GDM1 (cell line): Measurements from ENCODE around the gene DDX47.

ENCODE experiments used
- DNase-seq: peaks from one replicate; lab custom pipeline; 2025; lab: John Stamatoyannopoulos, UW

The DDX47 gene

DNA sequence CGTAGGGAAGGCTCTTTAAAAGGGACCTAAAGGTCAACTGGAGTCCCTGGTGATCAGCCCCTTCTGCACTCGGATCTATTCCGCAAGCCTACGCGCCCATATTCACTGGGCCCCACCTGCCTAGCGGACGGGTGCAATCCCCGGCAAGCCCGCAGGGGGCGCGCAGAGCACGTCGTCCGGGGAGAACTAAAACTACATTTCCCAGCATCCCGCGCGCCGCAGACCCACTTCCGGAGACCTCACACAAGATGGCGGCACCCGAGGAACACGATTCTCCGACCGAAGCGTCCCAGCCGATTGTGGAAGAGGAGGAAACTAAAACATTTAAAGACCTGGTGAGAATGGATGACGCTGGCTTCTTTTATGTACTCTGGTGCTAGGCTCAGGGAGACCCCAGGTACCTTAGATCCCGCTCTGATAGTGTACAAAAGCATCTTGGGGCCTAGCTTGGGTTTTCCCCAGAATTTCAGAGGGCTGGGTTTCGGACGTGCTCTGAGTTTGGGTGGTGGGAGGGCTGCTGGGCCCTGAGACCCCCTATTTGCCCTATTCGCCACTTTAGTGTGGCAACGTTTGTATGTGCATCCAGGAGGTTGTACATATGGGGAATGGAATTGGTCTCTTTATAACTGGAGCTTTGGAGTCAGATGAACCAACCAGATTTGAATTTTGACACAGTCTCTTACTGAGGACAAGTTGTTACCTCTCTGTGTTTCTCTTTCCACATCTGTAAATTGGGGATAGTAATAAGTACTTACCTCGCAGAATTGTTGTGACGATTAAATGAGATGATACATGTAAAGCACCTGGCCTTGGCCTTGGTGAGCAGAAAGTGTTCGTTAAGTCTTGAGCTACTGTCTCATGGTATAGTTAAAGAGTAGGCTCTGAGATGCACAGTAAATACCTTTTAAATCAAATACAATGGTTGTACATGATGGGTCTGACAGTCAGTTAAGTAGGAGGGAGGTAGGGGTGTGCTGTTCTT, at the start of gene DDX47:
DDX47 (plus strand) TSS at position 227 of the 982 bp plus-strand sequence; CDS start at position 249, 22 bp downstream.
- peak; percentile 67 for DNase-seq

DNA sequence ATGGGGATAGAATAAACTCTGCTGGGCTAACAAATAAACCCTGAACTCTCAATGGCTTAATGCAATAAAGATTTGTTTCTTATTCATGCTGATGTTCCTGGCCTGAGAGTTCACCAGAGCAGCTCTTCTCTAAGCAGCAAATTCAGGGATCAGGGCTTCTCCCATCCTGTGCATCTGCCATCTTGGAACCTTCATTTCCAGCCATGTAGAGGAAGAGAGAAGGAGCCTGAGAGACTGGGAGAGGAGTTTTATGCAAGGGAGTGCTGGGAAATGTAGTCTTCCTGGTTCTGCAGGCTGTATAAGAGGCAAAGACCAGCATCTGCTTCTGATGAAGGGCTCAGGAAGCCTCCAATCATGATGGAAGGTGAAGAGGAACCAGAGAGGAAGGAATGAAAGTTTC, 48.3 kb upstream of the DDX47 start:
- DNase-seq, result no peak

DNA sequence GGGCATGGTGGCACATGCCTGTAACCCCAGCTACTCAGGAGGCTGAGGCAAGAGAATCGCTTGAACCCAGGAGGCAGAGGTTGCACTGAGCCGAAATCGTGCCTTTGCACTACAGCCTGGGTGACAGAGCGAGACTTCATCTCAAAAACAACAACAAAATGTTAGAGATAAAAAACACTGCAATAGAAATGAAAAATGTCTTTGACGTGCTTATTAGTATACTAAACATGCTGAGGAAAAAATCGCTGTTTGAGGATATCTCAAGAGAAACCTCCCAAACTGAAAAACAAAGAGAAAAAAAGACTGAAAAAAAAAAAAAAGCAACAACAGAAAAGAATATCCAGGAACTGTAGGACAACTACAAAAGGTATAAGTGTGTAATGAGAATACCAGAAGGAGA, 42.9 kb upstream of the DDX47 start:
- DNase-seq, result no peak

DNA sequence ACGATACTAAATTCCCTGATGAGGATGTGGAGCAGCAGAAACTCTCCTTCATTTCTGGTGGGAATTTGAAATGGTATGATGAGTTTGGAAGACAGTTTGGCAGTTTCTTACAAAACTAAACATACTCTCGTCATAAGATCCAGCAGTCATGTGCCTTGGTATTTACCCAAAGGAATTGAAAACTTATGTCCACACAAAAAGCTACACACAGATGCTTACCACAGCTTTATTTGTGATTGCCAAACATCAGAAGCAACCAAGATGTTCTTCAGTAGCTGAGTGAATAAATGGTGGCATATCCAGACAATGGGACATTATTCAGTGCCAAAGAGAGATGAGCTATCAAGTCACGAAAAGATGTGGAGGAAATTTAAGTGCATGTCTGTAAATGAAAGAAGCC, 38.4 kb upstream of the DDX47 start:
- no peak for DNase-seq

DNA sequence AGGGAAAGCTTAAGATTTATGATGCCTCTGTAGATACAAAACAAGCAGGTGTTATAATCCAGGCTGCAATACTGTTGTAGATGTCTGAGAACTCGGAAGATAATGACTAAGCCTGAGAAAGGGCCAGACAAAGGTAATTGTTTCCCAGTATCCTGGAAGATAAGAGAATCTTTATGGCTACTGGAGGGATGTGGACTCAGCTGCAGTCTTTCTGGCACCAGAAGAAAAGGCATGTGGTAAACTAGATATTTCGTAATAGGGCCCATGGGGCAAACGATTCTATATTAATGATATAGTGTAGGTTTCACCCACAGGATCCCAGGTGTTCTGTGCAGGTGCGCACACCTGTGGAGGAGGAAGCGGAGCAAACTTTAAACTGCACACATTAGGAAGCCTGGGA, 36.9 kb upstream of the DDX47 start:
- no peak for DNase-seq

DNA sequence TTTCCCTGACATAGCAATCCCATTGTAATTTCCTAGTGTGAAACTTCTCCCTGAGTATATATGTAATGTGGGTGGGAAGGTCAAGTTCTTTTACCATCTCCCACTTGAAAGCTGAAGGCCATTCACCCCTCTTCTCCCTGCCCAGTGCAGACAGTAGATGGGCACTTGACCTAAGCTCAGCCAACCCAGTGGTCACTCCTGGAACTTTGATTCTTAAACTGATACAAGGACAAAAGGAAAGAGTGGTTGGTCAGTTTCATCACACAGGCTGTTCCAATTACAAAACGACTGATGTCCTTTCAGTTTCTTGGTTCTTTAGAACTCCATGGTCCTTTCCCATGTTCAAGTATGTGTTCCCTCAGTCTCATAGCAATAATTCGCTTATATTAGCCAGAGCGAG, 36.1 kb upstream of the DDX47 start:
- DNase-seq, result no peak

DNA sequence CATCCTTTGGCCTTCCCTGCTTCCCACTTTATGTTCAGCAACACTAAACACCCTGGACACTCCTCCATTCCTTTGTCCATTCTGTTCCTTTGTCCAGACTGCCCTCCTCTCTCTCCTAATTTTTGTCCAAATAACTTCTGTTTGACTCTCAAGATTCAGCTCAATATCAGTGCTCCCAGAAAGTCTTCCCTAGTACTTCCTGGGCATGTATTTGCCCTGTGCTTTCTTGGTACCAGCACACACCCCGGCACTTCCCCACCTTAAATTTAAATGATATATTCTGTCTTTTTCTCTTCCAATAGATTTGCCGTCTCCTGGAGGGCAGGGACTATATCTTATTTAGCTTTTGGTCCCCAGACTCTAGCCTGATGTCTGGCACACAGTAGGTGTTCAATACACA, 34.1 kb upstream of the DDX47 start:
- DNase-seq, result no peak

DNA sequence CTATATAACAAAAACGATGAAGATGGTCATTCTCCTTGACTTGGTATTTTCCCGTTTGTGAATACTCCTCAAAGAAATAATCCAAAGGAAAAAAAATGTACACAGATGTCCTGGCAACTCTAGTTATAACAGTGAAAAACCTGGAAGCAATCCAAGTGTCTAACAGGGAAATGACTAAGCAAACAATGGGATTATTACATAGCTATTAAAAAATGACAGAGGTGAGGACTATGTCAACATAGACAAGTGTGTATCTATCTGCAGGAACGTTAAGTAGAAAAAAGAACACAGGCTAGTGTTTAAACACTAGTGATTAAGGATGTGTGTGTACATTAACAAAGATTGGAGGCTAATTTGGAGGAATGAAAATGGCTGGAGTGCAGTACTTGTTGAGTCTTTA, 33.6 kb upstream of the DDX47 start:
- no peak for DNase-seq

DNA sequence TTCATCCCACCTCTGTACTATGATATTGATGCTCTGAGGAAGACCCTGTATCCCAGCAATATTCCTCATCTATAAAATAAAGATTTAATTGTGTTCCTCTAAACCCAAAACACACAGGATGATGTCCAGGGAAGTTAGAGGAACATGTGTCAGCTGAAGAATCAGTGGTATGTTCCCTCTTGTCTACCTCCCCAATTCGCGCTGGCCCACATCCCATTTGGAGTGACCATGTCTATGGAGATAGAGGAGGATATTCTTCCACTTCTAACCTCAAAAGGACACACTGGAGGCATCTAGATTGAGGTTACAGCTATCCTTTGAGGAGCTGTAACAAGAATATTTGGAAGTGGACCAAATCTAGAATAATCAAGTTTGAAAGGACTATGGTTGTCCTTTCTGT, 29.0 kb upstream of the DDX47 start:
- DNase-seq, result no peak

DNA sequence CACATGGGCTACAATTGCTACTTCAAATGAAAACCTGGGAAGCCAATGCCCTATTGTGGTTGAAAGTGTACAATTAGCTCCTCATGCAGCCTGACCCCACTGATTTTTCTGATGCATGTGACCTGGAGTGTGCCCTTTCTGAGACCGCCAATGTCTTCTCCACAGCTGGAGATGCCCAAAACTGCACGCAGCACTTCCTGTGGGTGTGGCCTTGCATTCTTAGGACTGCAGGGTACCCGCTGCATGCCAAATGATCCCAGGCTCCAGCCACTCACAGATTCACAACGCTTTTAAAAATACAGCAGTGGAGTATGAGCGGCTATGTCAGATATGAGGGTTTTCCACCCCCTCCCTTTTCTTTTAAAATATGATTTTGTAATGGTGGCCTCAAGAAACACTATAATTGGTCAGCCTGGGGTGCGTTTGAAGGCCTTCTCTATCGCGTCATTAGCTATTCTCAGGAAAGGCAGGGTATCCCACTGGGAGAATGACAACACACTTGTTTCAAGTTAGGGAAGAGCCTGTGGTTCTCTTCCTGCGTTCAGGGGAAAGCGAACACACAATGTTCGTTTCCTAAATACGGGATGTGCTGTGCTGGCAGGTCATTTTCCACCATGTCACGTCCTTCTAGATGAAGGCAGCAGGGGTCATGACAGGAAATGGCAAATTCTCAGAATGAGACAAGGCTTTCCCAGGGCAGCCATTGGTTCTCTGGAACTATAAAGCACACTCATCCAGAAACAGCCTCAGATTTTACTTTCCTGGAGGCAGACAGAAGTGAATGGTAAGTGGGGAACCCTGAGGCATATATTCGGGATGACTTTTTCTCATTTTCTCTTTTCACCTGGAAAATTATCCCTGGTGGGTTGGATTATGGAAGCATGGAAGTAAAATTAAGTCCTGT, 28.0 kb upstream of the DDX47 start, which contains the start of gene APOLD1:
APOLD1 (plus strand) TSS at position 749 of the 904 bp plus-strand sequence; CDS start at position 782, 33 bp downstream.
- no peak for DNase-seq

DNA sequence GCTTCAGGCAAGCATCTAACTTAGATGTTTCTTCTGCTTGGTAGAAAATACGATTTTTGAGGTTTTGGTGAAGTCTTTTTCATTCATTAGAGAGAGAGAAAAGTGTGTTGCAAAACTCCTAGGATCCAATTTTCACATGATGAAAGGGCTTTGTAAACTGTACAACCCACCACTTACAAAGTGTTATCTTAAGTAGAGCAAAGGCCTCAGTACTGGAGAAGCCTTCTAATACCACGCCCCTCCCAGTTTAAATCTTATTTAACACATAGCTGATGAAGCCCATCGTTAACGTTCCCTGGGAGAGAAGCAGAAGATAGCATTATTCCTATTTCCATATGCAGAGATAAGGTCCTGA, 26.8 kb upstream of the DDX47 start:
- DNase-seq, result no peak

DNA sequence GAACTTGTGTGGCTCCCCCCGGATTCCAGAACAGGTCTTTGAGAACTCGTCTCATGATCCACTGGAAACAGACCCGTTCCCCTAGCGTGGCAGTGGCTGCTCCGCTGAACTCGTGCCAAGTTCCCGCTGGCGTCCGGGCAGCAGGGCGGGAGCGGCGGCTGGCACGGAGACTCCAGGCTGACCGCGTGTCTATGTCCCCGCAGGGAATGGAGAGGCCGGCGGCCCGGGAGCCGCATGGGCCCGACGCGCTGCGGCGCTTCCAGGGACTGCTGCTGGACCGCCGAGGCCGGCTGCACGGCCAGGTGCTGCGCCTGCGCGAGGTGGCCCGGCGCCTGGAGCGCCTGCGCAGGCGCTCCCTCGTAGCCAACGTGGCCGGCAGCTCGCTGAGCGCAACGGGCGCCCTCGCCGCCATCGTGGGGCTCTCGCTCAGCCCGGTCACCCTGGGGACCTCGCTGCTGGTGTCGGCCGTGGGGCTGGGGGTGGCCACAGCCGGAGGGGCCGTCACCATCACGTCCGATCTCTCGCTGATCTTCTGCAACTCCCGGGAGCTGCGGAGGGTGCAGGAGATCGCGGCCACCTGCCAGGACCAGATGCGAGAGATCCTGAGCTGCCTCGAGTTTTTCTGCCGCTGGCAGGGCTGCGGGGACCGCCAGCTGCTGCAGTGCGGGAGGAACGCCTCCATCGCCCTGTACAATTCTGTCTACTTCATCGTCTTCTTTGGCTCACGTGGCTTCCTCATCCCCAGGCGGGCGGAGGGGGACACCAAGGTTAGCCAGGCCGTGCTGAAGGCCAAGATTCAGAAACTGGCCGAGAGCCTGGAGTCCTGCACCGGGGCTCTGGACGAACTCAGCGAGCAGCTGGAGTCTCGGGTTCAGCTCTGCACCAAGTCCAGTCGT, 26.2 kb upstream of the DDX47 start:
- peak; percentile 51 for DNase-seq

DNA sequence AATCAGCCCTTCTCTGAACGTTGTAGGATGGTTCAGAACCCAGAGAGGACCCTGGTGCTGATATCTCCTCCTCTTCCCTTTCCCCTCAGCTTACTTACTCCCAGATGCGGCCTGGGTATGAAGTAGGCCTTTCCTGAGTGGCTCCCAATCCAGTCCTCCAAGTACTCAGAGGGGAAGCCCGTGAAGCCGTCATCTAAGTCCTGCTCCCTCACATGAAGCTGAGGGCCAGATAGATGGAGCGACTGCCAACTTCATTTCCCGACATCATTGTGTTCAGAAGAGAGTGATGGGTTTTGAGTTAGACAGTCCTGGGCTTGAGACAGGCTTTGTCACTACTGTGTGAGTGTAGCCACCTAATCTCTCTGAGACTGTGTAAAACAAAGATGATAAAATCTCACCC, 25.0 kb upstream of the DDX47 start:
- DNase-seq, result no peak

DNA sequence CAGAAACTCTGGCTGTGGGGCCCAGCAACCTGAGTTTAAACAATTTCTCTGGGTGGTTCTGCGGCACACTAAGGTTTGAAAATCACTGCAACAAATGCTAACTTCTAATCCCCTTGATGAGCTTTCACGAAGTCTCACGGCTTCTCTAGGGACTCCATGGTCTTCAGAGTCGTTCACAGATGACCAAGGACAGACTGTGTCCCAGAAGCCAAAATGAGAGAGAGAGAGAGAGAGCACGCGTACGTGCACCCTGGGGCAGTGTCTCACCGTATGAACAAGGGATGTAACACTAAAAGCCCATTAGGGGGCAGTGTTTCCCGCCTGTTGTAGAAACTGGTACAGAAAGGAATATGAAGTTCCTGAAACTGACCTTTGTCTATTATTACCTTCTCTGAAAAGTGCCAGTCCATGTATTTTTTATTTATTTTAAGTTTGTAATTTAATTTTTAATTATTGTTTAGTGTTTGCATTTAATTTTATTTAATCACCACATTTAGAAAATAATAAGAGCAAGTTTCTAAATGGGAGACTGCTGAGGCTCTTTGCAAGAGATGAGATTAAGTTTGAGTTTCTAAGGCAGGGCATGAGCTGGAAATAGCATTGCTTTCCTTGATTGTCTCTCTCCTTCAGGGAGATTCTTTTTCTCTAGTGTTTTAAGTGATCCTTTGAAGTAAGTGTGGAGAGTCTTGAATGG, 24.3 kb upstream of the DDX47 start:
- DNase-seq, result peak; percentile 7

DNA sequence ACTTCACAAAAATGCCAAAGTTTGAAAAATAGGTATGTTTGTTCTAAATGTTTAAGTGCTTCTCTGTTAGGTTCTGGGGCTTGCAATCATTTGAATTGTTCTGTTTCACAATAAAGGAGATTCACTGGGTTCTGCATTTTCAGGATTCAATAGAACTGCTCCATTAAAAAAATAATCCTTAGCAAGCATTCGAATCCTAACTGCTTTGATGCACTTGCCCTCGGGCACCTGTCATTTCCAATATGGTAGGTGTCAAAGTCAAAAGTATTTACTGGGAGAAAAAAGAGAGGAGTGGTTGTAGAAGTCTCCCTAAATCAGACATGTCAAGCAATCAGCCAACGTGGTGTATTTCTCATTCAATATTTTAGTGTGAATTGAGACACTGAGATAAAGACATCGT, 22.2 kb upstream of the DDX47 start:
- no peak for DNase-seq

DNA sequence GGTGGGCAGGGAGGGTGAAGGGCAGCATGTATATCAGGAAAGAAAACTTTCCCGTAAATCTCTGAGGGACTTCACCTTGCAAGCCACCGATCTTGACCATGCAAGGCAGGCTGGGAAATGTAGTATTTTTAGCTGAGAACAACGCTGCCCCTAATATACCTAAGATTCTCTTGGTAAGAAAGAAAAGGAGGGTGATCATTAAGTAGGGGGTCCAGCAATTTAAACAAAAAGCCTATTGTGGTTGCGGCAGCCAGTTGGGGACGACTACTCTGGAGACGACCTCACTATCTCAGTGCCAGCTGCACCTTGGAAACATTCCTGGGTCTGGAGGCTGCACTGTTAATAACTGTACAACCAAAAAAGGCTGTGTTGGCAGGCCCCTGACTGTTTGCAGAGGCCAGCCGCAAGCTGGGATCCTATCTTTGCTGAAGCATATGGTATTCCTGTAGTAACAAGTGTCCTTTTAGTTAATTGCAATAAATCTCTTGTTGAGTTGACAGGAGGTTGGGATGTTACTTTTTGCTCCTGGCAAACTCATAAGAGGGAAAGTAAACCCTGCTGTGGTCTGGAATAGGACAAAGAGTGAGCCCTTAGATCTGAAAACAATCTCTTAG, 21.3 kb upstream of the DDX47 start:
- no peak for DNase-seq

DNA sequence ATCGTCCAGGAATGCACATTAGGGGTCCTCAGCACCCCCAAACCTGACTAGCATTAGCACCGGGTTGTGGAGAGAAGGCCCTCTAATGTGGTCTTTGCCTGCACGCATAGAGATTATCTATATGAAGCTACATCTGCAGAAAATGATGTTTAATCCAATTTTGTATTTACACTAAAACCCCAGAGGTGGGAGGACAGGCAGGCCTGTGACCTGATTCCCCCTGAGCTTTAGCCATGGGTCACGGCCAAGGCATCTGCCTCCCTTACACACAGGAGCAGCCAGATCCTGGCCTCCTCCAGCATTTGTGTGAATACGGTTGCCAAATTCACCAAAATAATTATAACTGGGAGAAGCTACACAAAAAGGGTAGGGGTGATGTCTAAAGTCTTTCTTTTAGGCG, 20.7 kb upstream of the DDX47 start:
- no peak for DNase-seq

DNA sequence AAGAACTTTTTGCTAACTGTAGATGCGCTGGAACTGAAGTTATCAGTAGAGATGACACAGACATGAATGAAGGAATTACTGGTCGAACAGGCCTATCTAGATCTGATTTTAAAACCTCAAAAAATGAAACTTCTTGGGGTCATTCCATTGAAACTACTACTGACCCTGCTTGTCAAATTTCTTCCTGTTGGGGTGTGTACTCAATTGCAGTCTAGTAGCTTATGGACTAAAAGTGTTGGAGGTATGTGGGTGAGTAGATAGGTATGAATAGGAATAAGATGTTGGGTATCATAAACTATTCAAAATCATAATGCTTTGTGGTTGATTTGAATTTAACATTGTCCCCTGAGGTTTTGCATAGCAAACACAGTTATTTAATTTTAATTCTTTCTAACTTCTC, 18.5 kb upstream of the DDX47 start:
- no peak for DNase-seq

DNA sequence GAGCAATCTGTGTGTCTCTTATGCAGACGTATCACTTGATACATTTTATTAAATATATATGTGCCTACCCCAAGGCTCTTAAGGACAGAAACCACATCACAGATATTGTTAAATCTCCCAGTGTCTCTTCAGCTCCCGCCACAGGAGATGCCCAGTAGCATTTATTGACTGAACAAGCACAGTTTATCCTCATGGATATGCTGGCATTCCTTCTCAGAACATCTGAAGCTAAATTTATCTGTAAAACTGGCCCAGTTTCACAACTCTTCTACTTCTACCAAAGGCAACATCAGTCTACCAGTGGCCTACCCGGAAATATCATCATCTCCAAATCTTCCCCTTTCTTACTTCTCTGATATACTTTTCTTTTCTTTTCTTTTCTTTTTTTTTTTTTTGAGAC, 17.0 kb upstream of the DDX47 start:
- no peak for DNase-seq

DNA sequence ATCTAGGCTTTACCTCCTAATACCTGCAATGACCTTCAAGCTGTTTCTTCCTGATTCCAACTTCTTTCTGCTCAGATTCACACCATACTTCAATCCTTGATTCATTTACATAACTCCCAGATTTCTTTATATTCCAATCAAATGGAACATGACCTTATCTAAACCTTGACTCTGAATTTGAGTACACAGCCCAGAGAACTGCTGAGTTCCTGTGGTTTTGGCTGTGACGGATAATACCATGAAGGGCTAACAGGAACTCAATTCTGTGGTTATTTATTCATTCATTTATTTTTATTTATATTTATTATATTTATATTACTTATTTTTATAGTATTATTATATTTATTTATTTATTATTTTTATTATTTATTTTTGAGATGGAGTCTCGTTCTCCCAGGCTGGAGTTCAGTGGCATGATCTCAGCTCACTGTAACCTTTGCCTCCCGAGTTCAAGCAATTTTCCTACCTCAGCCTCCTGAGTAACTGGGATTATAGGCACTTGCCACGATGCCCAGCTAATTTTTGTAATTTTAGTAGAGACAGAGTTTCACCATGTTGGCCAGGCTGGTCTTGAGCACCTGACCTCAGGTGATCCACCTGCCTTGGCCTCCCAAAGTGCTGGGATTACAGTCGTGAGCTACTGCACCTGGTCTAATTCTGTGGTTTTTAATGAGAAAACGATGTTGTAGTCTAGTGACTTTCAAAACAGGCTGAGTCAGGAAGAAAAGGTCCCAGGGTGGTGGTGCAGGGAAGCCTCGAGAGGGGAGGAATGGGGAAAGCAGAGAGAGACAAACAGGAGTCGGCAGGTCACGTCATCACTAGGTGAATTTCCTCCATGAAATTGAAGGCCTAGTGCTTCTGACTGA, 16.0 kb upstream of the DDX47 start:
- DNase-seq, result no peak
